Neural cell (in vitro differentiated cells): ENCODE data around the gene KRTAP10-5. TPM values are rescaled to one million over a fixed set of nuclear protein-coding genes. Genes with fewer than 3 reads are reported as not detected.

Experiments used
- H2AFZ ChIP-seq: fragments of 200-600, 300-800 bp; sonication (generic), shearing (Covaris generic); 2 replicates; pipeline ENCODE4 v1.6.0; 2014; ENCODE audit warnings: low read depth, mild to moderate bottlenecking, antibody characterized with exemption, low read length, moderate library complexity
- H3F3A ChIP-seq: fragments of 200-600 bp; shearing (Covaris generic); 2 replicates; pipeline ENCODE4 v1.6.1; 2016; ENCODE audit warnings: mild to moderate bottlenecking, moderate library complexity, mixed read lengths, antibody characterized with exemption, low read length; ENCODE audit not compliant: insufficient read depth, poor library complexity, severe bottlenecking
- H3K27ac ChIP-seq: fragments of 200-600, 300-800 bp; sonication (generic), shearing (Covaris generic); 2 replicates; pipeline ENCODE4 v1.5.1; 2014; ENCODE audit warnings: mild to moderate bottlenecking, low read length, moderate library complexity
- H3K27me3 ChIP-seq: fragments of 300-800, 200-600 bp; sonication (generic), shearing (Covaris generic); 2 replicates; pipeline ENCODE4 v1.6.0; 2014; ENCODE audit warnings: mild to moderate bottlenecking, low read depth, low read length, moderate library complexity; ENCODE audit not compliant: insufficient read depth
- H3K36me3 ChIP-seq: fragments of 300-800, 200-600 bp; sonication (generic), shearing (Covaris generic); 2 replicates; pipeline ENCODE4 v1.5.1; 2014; ENCODE audit warnings: mild to moderate bottlenecking, antibody characterized with exemption, low read length, moderate library complexity; ENCODE audit not compliant: insufficient read depth
- H3K4me2 ChIP-seq: fragments of 300-800, 200-600 bp; sonication (generic), shearing (Covaris generic); 2 replicates; pipeline ENCODE4 v1.6.0; 2014; ENCODE audit warnings: mild to moderate bottlenecking, low read length
- H3K4me3 ChIP-seq: fragments of 300-800, 200-600 bp; sonication (generic), shearing (Covaris generic); 2 replicates; pipeline ENCODE4 v1.5.1; 2014; ENCODE audit warnings: mild to moderate bottlenecking, low read length, moderate library complexity
- H3K79me2 ChIP-seq: fragments of 200-600 bp; shearing (Covaris generic); replicated peaks from 2 replicates; pipeline ENCODE4 v1.6.0; 2014; ENCODE audit warnings: mild to moderate bottlenecking, low read length, moderate library complexity; ENCODE audit not compliant: insufficient read depth
- H3K9ac ChIP-seq: fragments of 300-800, 200-600 bp; sonication (generic), shearing (Covaris generic); 2 replicates; pipeline ENCODE4 v1.6.1; 2016; ENCODE audit warnings: mild to moderate bottlenecking, low read length, mixed read lengths
- H3K9me2 ChIP-seq: fragments of 200-600 bp; shearing (Covaris generic); 2 replicates; pipeline ENCODE4 v1.6.1; 2016; ENCODE audit warnings: mild to moderate bottlenecking, low read length, mixed read lengths; ENCODE audit not compliant: insufficient read depth
- H3K9me3 ChIP-seq: fragments of 200-600, 300-800 bp; sonication (generic), shearing (Covaris generic); 2 replicates; pipeline ENCODE4 v1.6.1; 2016; ENCODE audit warnings: mild to moderate bottlenecking, mixed run types, low read length, moderate library complexity, mixed read lengths
- H4K20me1 ChIP-seq: fragments of 200-600 bp; shearing (Covaris generic); 2 replicates; pipeline ENCODE4 v1.6.1; 2016; ENCODE audit warnings: mild to moderate bottlenecking, mixed run types; ENCODE audit not compliant: insufficient read depth
- CTCF ChIP-seq: fragments of 450-650 bp; IDR thresholded peaks from 2 replicates; pipeline ENCODE4 v1.5.1; 2014; ENCODE audit warnings: antibody characterized with exemption, mild to moderate bottlenecking, moderate library complexity; ENCODE audit not compliant: poor library complexity, severe bottlenecking
- EP300 ChIP-seq: fragments of 450-650 bp; conservative IDR thresholded peaks from 2 replicates; pipeline ENCODE4 v1.6.1; 2014; ENCODE audit warnings: antibody characterized with exemption, mild to moderate bottlenecking, moderate library complexity; ENCODE audit not compliant: poor library complexity, severe bottlenecking
- EZH2 ChIP-seq: fragments of 200-600, 300-800 bp; shearing (Covaris generic), sonication (generic); IDR thresholded peaks from 2 replicates; pipeline ENCODE4 v1.6.1; 2014; ENCODE audit warnings: antibody characterized with exemption, low read length, borderline replicate concordance, mild to moderate bottlenecking; ENCODE audit not compliant: insufficient read depth, poor library complexity, severe bottlenecking
- MXI1 ChIP-seq: fragments of 450-650 bp; conservative IDR thresholded peaks from 2 replicates; pipeline ENCODE4 v1.6.1; 2014; ENCODE audit warnings: antibody characterized with exemption, mild to moderate bottlenecking; ENCODE audit not compliant: poor library complexity, severe bottlenecking
- POLR2AphosphoS5 ChIP-seq: IDR thresholded peaks from 2 replicates; pipeline ENCODE4 v1.6.1; 2012
- RAD21 ChIP-seq: fragments of 450-650 bp; conservative IDR thresholded peaks from 2 replicates; pipeline ENCODE4 v1.6.1; 2014; ENCODE audit warnings: antibody characterized with exemption, mild to moderate bottlenecking, moderate library complexity
- REST ChIP-seq: IDR thresholded peaks from 2 replicates; pipeline ENCODE4 v1.6.1; 2012; ENCODE audit warnings: borderline replicate concordance
- SMC3 ChIP-seq: fragments of 450-650 bp; conservative IDR thresholded peaks from 2 replicates; pipeline ENCODE4 v1.6.1; 2014; ENCODE audit warnings: antibody characterized with exemption, mild to moderate bottlenecking, moderate library complexity; ENCODE audit not compliant: poor library complexity
- TAF1 ChIP-seq: IDR thresholded peaks from 2 replicates; pipeline ENCODE4 v1.6.1; 2012; ENCODE audit warnings: low read depth
- polyA plus RNA-seq: library from polyadenylated mRNA; depleted of rRNA; stranded (reverse); fragments of >200 nt; gene quantifications from 2 replicates; pipeline ENCODE4 v1.2.3, GENCODE V29; 2014

Gene KRTAP10-5
- polyA plus RNA-seq, 1 donor from 2014 or later, result not detected

GRCh38 chr21:44534688-44535087 lies 45.7 kb downstream of the KRTAP10-5 start:
- no peaks in the 10 kb centered on the region for H3K27me3 ChIP-seq
- H3F3A ChIP-seq, result no peaks in the 10 kb centered on the region

GRCh38 chr21:44533891-44534627 lies 46.3 kb downstream of the KRTAP10-5 start:
- H3K9me3 ChIP-seq, result no peaks in the 10 kb centered on the region
- no peaks in the 10 kb centered on the region for H3K9me2 ChIP-seq
- H3K4me3 ChIP-seq, result no peak overlapping the region
- H3K79me2 ChIP-seq, result no peaks in the 10 kb centered on the region
- H3K9ac ChIP-seq, result no peak overlapping the region
- TF ChIP-seq POLR2AphosphoS5 (no peak), EP300 (no peak), REST (no peak), MXI1 (no peak), RAD21 (no peak), EZH2 (no peak), SMC3 (no peak), CTCF (no peak), TAF1 (no peak)
- no peak overlapping the region for H3K4me2 ChIP-seq
- H3K27ac ChIP-seq, result no peak overlapping the region
- H4K20me1 ChIP-seq, result no peaks in the 10 kb centered on the region
- H3K27me3 ChIP-seq, result no peaks in the 10 kb centered on the region
- no peaks in the 10 kb centered on the region for H3K36me3 ChIP-seq
- no peak overlapping the region for H2AFZ ChIP-seq
- H3F3A ChIP-seq, result no peaks in the 10 kb centered on the region

More at GRCh38 chr21:44534688-44535087, 45.7 kb downstream of the KRTAP10-5 start:
- TF ChIP-seq RAD21 (no peak), POLR2AphosphoS5 (no peak), TAF1 (no peak)
- Histone ChIP-seq H3K27ac (no peak overlapping the region), H3K4me2 (no peak overlapping the region), H4K20me1 (no peaks in the 10 kb centered on the region), H3K9me2 (no peaks in the 10 kb centered on the region), H3K9ac (no peak overlapping the region), H3K36me3 (no peaks in the 10 kb centered on the region), H3K4me3 (no peak overlapping the region), H3K79me2 (no peaks in the 10 kb centered on the region), H2AFZ (no peak overlapping the region), H3K9me3 (no peaks in the 10 kb centered on the region)
